WI38 (cell line): ENCODE measurements around the gene DNASE1.

Experiments used
- H3K4me3 ChIP-seq: 2 replicates; pipeline ENCODE4 v1.5.1; 2011; ENCODE audit warnings: low read depth, mild to moderate bottlenecking, control low read depth, low read length
- CTCF ChIP-seq: IDR thresholded peaks from 2 replicates; pipeline ENCODE4 v1.5.1; 2012; ENCODE audit warnings: low read depth, mild to moderate bottlenecking, control low read depth, low read length

DNASE1 gene

DNA sequence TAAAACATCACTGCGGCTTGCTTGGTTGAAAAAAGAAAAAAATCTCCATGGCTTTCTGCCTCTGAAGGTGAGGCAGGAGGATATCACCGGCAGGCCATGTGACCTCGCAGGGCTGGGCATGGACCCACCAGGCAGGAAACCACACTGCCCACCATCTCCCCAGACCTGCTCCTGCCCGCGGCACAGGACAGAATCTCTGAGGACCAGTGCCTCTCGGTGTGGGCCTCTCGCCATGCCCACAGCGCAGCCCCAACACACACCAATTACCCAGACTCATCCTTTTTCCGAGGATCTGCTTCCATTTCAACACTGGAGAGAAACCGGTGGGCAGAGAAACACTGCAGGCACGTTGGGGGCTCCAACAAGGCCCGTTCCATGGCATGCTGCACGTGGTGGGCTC is 16.2 kb downstream of the DNASE1 start:
- no peak overlapping the region for H3K4me3 ChIP-seq
- no peak for TF ChIP-seq CTCF

- TF ChIP-seq CTCF = no peak
- H3K4me3 ChIP-seq = no peak overlapping the region
Observed at GRCh38 chr16:3671424-3671823, 16.9 kb downstream of the DNASE1 start.

DNA sequence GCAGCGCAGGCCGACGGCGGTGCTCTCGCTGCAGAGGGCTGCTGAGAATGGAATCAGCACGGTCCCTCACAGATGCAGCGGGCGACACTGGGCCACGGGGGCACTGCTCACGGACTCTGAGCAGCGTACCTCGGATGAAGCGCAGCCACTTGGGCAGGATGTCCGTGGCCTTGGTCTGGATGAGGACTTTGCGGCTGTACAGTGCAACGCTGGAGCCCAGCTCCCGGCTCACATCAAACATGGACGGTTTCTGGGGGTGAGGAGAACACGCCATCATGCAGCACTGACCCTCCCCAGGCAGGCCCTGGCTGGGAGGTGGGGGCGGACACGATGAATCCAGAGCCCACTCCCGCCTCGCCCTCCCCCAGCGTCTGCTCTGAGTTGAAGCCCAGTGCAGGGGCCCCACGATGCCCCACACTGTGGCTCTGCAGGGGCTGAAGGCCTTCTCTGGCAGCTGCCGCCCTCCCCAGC is 18.1 kb downstream of the DNASE1 start:
- no peak for TF ChIP-seq CTCF

GRCh38 chr16:3673201-3673600 is 18.7 kb downstream of the DNASE1 start:
- no peak for TF ChIP-seq CTCF
- no peak overlapping the region for H3K4me3 ChIP-seq

More for the DNA sequence above, 18.1 kb downstream of the DNASE1 start:
- H3K4me3 ChIP-seq = no peak overlapping the region

DNA sequence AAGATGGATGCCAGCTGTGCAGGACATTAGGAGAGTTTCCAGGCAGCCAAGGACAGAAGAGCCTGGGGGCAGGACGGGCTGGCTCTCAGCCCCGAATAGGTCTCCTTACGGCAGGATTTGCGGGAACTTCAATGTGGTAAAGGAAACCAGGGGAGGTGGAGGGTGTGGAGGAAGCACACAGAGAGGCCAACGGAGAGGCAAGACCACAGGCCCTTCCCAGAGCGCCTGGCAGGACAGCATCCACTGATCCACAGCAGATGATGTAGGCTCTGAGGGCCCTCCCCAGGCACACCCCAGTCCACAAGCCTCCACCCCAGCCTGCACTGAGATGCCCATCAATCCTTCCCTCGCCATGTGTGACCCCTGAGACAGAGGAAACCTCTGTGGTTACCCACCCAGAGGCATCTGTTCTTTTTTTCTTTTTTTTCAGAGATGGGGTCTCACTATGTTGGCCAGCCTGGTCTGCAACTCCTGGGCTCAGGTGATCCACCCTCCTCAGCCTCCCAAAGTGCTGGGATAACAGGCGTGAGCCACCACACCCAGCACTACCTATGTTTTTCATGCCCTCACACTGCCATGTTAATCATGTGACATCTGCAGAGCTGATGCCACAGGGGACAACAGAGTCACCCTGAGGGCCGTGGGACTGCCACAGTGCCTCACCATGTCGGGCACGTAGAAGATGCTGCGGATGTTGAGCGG is 19.3 kb downstream of the DNASE1 start:
- H3K4me3 ChIP-seq = no peak overlapping the region
- TF ChIP-seq CTCF = no peak

GRCh38 chr16:3674513-3675295 is 20.2 kb downstream of the DNASE1 start:
- no peak for TF ChIP-seq CTCF
- no peak overlapping the region for H3K4me3 ChIP-seq

DNA sequence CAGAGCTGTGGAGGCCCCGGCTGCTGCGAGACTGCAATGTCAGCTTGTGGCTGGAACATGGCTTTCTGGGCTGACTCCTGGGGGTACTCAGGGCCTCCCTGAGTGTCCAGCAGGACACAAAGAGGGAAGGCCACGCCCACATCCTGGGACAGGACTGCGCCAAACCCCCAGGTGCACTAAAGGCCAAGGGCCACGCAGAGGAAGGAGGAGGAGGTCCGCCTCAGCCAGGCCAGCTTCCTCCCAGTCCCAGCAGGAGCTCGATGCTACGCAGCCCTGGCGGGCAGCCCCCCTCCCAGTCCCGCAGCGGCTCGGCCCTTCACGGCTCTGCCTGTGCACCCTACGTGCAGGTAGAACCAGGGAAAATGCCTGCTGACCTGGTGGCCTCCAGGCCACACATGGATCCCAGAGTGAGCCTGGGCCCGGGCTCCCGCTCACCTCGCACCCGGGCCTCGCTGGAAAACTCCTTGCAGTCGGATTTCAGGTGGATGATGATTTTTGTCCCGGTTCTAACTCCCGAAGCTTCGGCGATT is 21.2 kb downstream of the DNASE1 start:
- no peak overlapping the region for H3K4me3 ChIP-seq
- no peak for TF ChIP-seq CTCF
